GM21737 (cell line): ENCODE data around the gene SRRM2.

Experiments used
- ATAC-seq: cut with Tn5 transposase; IDR thresholded peaks from one replicate; pipeline ENCODE4 v1.9.1; 2021; ENCODE audit warnings: mild to moderate bottlenecking, moderate library complexity; ENCODE audit not compliant: unreplicated experiment

Gene SRRM2

GRCh38 chr16:2737895-2738418, 14.5 kb upstream of the SRRM2 start:
- no peak for ATAC-seq

DNA sequence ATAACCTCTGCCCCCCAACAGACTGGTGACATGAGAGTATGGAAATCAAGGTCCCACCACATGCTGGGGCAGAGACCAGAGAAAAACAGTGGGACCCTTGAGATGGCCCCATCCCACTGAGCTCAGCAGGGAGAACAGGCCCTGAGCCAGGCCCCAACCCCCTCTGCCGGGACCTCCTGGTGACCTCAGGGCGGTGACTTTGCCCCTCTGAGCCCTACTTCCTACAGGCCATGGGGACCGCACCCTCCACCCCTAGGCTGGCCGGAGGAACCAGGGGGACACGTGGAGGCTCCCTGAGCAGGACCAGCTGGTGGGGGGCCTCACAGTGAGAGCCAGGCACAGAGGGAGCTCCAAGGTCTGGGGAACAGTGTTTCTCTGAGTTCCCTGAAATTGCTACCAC, 13.8 kb upstream of the SRRM2 start:
- ATAC-seq: no peak

- no peak for ATAC-seq
Observed at GRCh38 chr16:2739625-2740430, 12.6 kb upstream of the SRRM2 start.

DNA sequence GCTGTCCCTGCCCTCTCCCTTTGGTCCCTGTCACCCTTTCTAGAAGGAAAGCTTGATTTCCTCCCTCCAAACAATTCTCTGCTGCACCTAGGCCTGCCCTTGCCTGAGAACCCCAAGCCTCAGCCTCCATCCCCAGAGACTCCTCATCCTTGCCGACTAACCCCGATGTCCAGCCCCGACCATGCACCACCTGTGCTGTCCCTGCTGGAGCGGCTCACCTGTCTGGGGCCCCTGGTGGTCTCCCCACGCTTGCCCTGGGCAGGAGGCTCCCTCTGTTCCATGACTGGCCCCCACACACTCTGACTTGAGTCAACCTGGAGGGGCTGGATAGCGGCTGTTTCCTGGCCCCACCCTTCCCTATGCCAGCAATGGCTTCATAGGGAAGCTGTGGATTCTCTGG, 12.0 kb upstream of the SRRM2 start:
- ATAC-seq: no peak

DNA sequence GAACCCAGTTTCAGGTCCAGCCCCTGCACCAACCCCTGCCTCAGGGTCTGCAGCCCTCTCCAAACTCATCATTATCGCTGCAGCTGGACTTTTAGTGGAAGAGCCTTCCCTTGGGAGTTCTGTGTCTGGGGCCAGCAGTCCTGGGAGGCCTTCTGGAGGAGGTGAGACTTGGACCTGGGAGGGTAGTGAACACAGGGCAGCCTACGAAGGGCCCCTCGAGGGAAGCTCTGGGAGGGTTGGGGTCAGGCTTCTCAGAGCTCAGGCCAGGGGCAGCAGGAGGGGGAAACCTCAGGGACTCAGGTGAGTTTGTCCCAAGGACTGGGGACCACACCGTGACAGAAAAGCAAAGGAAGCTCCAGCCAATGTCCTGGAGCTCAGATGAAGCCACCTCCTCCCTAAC, 11.3 kb upstream of the SRRM2 start:
- ATAC-seq: no peak

DNA sequence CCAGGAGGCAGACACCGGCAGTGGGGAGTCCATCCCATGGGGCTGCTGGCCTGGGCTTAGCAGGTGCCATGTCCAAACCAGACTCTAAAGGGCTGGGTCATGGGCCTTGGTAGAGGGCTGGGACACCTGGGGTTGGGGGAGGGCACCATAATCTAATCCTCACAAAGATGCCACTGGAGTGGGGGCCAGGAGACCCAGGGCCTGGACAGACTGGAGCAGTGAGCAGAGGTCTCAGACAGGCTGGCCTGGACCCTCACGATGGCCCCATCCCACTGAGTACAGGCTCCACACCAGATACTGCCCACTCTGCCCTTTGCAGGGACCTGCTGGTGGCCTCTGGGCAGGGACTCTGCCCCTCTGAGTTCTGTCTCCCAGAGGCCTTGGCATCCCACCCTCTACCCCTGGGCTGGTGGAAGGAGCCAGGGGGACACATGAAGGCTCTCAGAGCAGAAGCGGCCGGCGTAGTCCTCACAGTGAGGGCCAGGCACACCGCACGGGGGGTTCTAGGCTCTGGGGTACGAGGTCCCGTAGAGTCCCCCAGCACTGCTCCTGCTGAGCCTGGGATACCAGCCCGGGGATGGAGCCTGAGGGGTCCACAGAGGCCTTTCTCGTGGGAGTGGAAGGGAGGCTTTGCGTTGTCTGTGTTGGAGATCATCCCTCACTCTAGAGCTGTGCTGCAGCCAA, 10.0 kb upstream of the SRRM2 start:
- ATAC-seq: no peak

DNA sequence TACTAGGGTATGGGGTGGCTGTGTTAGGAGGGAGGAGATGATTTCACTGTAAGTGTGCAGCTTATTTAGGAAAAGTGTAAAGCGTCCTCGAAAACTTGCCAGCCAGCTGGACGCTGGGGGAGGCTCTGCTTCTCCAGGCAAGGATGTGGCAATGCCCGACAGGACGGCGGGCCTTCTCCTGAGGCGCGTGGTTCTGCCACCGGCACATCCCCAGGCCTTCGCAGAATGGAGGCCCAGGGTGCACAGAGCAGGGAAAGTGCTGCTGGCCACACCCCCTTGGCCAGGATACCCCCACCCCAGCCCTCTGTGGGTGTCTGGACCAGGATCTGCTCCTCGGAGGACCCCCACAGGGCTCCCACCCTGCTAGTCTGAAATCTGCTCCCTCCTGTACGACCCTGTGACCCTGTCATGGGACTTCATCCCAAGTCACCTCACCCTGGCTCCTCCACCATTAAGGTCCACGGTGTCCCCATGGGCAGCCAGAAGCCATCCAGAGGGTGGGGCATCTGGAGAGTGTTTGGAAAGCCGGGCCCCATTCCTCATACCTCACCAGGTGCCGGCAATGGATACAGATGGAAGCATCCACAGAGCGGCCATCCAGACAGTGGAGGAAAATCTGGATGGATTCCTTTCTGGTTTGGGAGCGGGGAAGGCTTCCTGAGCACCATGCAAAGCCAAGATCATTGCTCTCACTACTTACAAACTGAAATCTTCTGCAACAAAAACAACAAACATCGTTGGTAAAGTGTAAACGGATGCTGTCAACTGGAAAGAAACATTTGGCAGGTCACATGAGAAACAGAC, 9.2 kb upstream of the SRRM2 start:
- no peak for ATAC-seq

DNA sequence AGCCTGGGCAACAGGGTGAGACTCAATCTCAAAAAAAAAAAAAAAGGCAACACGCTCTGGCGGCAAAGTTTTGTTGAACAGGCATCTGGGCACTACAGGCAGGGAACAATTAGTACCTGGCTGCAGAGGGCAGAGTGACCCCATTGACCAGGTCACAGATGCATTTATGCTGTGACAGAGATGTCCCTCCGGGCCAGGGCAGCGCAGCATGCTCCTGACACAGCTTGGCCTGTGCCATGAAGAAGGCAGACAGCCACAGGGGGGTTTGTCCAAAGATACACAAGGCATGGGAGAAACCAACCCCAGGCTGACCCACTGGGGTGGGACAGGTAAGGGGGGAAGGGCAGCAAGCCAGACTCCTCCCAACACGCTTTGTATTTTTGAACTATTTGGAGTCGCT, 7.7 kb upstream of the SRRM2 start:
- no peak for ATAC-seq

- no peak for ATAC-seq
Observed at GRCh38 chr16:2745116-2745890, 7.1 kb upstream of the SRRM2 start.

GRCh38 chr16:2745961-2746360, 6.5 kb upstream of the SRRM2 start:
- no peak for ATAC-seq

DNA sequence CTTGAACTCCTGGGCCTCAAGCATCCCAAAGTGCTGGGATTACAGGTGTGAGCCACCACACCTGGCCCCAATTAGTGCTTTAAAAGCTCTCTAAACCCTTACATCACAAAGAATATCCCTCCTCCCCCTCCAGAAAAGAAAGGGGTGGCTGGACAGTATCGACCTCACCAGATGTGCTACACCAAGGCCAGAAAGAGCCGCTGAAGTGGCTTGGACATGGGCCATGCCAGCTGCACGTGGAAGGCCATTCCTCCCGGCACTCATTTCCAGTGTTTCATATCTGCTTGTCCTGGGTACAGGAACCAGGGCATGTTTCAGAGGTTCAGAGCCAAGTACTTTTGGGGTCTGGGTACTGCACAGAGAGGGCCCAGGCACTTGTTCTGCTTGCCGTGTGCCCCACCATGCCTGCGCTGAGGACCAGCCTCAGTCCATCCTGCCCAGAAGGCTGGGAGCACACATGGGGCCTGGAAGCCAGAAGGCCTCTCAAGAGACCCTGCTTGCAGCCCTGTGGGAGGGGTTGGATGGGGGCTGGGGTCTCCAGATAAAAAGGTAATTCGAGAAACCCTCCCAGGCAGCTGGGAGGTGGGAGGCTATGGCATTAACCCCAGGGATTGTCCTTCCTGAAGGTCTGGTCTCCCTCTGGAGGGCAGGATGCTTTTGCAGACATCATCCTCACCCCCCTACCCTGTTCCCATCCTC, 3.5 kb upstream of the SRRM2 start:
- no peak for ATAC-seq

- no peak for ATAC-seq
Observed at GRCh38 chr16:2749476-2749875, 3.0 kb upstream of the SRRM2 start.

DNA sequence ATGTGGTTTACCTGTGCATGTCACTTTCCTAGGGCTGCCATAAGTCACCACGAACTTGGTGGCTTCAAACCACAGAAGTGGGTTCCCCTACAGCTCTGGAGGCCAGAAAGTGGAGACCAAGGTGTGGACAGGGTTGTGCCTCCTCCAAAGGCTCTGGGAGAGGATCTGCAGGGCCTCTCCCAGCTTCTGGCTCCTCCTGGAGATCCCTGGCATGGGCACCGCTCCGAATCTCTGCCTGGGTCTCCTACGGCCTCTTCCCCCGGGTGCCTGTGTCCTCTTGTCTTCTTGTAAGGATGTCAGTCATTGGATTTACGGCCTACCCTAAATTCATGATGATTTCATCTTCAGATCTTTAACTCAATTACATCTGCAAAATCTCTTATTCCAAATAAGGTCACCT, 2.5 kb upstream of the SRRM2 start:
- no peak for ATAC-seq

DNA sequence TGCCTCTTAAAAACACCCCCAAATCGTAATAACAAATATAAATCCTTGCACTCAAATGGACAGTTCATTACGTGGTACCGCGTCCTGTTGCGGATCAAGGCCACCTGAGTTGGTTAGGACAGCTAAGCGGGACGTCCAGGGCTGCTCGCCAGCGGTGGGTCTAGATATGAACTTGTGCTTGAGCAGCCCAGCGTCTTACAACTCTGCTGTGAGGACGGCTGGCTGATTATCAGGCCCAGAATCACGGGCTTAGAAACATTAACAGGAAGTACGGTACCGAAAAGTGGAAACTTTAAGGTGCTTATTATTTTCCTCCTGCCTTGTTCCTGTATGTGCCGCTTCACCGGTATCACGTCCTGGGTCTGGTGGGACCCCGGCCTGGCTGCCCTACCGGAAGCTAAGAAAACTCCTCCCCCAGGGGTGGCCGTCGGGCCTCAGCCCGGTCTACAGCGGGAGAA, 832 bp upstream of the SRRM2 start:
- ATAC-seq: peak; percentile 32

DNA sequence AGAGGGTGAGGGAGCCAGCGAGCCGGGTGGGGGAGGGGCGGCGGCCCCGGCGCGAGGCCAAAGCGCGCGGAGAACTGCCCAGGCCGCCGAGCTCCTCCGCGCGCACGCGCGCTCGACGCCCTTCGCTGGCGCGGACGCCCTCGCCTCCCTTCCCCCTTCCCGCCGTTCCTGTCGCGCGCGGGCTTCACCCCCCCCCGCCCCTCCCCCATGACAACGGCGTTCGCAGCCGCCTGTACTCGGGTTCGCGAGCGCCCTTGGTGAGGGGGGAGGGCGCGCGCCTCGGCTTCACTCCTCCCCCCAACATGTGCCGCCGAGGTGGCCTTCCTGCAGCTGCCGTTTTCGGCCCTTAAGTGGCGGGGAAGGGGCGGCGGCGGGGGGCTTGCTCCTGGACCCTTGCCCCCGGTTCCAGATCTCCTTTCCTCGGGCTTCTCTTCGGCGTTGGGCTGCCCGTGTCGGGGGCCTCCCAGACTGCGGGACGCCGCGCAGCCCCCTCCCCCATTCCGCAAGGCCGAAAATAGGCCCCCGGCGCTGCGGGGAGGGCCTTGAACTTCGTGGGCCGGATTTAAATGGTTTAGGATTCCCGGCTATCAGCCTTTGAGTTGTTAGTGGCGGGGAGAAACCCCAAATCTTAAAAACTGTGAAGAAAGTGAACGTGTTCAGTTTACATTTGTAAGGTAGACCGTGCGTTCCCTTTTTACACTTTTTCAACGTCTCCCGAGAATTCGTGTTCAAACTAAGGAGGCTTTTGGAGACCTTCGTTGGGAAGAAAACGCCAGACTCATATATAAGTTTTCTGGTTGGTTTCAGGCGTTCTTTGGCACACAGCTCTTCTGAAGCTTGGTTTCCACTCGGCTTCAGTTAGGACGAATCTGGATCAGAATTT, 653 bp downstream of the SRRM2 start:
- peak; percentile 34 for ATAC-seq

DNA sequence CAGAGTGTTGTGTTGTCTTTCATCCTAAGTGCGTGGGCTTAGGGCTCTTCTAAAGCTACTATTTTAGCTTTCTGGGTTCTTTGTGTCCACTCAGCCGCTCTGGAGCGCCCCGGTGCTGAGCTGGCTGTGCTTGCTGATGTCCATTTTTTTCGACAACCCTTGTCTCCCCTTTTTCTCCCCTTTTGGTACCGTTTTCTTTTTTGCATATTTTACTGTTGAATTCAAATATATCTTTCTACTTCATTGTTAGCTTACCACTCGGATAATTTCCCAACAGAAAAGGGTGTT, 1.2 kb downstream of the SRRM2 start:
- no peak for ATAC-seq

- ATAC-seq: no peak
Observed at GRCh38 chr16:2755158-2755557, 2.7 kb downstream of the SRRM2 start.

DNA sequence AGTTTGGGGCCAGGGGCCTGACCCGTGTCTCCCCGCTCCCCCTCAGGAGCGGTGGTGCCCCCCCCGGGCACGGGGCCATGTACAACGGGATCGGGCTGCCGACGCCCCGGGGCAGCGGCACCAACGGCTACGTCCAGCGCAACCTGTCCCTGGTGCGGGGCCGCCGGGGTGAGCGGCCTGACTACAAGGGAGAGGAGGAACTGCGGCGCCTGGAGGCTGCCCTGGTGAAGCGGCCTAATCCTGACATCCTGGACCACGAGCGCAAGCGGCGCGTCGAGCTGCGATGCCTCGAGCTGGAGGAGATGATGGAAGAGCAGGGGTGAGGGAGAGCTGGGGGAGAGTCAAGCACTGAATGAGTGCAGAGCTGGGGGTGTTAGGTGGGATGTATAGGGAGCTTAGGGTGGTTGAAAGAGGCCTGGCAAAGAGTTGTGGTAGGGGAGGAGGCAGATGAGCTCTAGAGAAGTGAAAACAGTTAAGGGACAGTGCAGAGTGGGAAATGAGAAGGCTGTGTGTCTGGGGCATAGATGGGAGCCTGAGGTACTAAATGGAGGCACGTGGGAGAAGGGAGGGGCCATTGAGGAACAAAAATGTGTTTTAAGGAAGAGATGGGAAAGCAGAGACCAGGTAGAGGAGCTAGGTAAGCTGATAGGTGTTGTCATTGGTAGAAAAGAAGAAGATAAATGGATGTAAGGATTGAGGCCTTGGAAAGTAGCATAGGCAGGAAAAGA, 4.0 kb downstream of the SRRM2 start:
- no peak for ATAC-seq

- no peak for ATAC-seq
Observed at GRCh38 chr16:2757344-2757743, 4.9 kb downstream of the SRRM2 start.
